ENCODE measurements around the gene PRDM15.

The PRDM15 gene

DNA sequence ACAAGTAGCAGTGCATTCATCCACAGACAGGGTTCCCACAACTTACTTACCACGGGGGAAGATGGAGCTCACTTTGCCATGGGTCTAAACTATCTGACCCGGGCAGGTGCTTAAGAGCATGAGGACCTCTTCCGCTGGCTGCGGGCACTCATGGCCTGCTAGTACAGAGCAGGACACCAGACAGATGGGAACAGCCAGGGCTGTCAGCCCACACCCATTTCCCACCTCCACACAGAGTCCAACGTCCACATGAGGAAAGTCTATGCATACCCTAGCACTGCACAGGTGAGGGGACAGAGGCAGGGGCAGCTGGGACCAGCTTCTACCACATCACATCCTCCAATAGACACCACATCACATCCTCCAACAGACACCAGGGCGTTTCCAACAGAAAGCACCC, 35.8 kb upstream of the PRDM15 start:
- Histone ChIP-seq H3K9me3 (replicated peaks; ENCODE audit: insufficient read depth, low read length) (no peaks in the 10 kb centered on the region), H3K27me3 (replicated peaks; ENCODE audit: insufficient read depth, low read length) (no peaks in the 10 kb centered on the region), H2AFZ (ENCODE audit: low read length) (no peak overlapping the region), H3K4me3 (ENCODE audit: low read length) (no peak overlapping the region), H3K79me2 (ENCODE audit: low read length) (no peaks in the 10 kb centered on the region), H3K4me2 (ENCODE audit: low read depth, low read length) (no peak overlapping the region), H3K27ac (ENCODE audit: low read length) (no peak overlapping the region), H3K36me3 (replicated peaks; ENCODE audit: insufficient read depth, low read length) (no peaks in the 10 kb centered on the region), H3K9ac (ENCODE audit: low read length) (no peak overlapping the region), H3K4me1 (ENCODE audit: low read length) (no peaks in the 10 kb centered on the region), H3F3A (ENCODE audit: insufficient read depth, low read length) (no peaks in the 10 kb centered on the region), H3K9me2 (replicated peaks; ENCODE audit: insufficient read depth, low read length) (no peaks in the 10 kb centered on the region), H4K20me1 (ENCODE audit: insufficient read depth, low read length) (no peaks in the 10 kb centered on the region)
- no peak for DNase-seq
- TF ChIP-seq EZH2phosphoT487 (IDR thresholded peaks at IDR 0.05; ENCODE audit: low read length) = no peak
- TF ChIP-seq, protein P1, sequence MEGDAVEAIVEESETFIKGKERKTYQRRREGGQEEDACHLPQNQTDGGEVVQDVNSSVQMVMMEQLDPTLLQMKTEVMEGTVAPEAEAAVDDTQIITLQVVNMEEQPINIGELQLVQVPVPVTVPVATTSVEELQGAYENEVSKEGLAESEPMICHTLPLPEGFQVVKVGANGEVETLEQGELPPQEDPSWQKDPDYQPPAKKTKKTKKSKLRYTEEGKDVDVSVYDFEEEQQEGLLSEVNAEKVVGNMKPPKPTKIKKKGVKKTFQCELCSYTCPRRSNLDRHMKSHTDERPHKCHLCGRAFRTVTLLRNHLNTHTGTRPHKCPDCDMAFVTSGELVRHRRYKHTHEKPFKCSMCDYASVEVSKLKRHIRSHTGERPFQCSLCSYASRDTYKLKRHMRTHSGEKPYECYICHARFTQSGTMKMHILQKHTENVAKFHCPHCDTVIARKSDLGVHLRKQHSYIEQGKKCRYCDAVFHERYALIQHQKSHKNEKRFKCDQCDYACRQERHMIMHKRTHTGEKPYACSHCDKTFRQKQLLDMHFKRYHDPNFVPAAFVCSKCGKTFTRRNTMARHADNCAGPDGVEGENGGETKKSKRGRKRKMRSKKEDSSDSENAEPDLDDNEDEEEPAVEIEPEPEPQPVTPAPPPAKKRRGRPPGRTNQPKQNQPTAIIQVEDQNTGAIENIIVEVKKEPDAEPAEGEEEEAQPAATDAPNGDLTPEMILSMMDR (IDR thresholded peaks at IDR 0.05; ENCODE audit: low read length) = no peak
- TF ChIP-seq EZH2 (optimal IDR thresholded peaks at IDR 0.05; ENCODE audit: low read depth, low read length) = no peak

DNA sequence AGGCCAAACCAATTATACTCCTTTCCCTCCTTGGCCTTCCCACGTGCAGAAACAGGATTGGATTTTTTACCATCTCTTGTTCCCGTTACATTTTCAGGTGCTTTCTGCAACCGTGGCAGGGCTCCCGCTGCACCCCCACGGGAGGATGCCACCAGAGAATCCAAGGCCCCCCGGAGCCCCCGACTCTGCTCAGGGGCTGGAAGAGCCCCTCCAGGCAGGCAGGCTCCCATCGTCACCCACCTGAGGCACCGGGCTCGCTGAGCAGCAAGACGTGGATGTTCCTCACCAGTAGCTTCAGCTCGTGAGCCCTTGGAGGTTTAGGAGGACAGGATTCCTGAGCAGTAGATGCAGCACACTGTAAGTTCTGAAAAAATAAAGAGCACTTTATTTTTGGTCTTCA, 35.2 kb upstream of the PRDM15 start:
- Histone ChIP-seq H3F3A (ENCODE audit: insufficient read depth, low read length) (no peaks in the 10 kb centered on the region), H3K27me3 (replicated peaks; ENCODE audit: insufficient read depth, low read length) (no peaks in the 10 kb centered on the region)

DNA sequence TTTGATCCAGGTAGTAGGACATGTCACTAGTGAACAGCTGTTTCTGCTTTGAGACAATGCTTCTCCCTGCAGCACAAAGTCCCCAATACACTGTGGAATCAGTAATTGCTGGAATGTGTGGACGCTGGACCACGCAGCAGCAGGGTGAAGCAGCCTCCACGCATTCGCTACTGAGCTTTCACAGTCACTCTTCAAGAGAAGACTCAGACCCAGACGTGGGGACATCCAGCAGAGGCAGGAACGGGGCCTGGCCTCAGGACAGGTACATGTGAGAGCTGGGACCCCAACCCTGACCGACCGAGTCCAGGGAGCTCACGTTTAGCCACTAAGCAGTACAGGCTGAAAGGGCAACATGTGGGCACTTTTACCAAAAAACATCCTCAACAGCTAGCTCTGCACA, 34.1 kb upstream of the PRDM15 start:
- no peaks in the 10 kb centered on the region for H3K9me2 ChIP-seq (replicated peaks; ENCODE audit: insufficient read depth, low read length)
- H3K27me3 ChIP-seq (replicated peaks; ENCODE audit: insufficient read depth, low read length) = no peaks in the 10 kb centered on the region
- H3K36me3 ChIP-seq (replicated peaks; ENCODE audit: insufficient read depth, low read length) = no peaks in the 10 kb centered on the region
- no peaks in the 10 kb centered on the region for H3K9me3 ChIP-seq (replicated peaks; ENCODE audit: insufficient read depth, low read length)
- H3K4me3 ChIP-seq (ENCODE audit: low read length) = no peak overlapping the region
- H3K79me2 ChIP-seq (ENCODE audit: low read length) = no peaks in the 10 kb centered on the region
- no peak overlapping the region for H3K27ac ChIP-seq (ENCODE audit: low read length)
- no peak for DNase-seq
- H3K4me1 ChIP-seq (ENCODE audit: low read length) = no peaks in the 10 kb centered on the region
- no peaks in the 10 kb centered on the region for H4K20me1 ChIP-seq (ENCODE audit: insufficient read depth, low read length)
- TF ChIP-seq, protein P1 (IDR thresholded peaks at IDR 0.05; ENCODE audit: low read length) = no peak
- TF ChIP-seq EZH2 (optimal IDR thresholded peaks at IDR 0.05; ENCODE audit: low read depth, low read length) (no peak), EZH2phosphoT487 (IDR thresholded peaks at IDR 0.05; ENCODE audit: low read length) (no peak)
- no peak overlapping the region for H3K4me2 ChIP-seq (ENCODE audit: low read depth, low read length)
- H3F3A ChIP-seq (ENCODE audit: insufficient read depth, low read length) = no peaks in the 10 kb centered on the region
- H2AFZ ChIP-seq (ENCODE audit: low read length) = no peak overlapping the region
- no peak overlapping the region for H3K9ac ChIP-seq (ENCODE audit: low read length)

More for the DNA sequence above, 35.2 kb upstream of the PRDM15 start:
- H2AFZ ChIP-seq (ENCODE audit: low read length) = no peak overlapping the region
- TF ChIP-seq EZH2 (optimal IDR thresholded peaks at IDR 0.05; ENCODE audit: low read depth, low read length) = no peak
- TF ChIP-seq, protein P1 (IDR thresholded peaks at IDR 0.05; ENCODE audit: low read length) = no peak
- TF ChIP-seq EZH2phosphoT487 (IDR thresholded peaks at IDR 0.05; ENCODE audit: low read length) = no peak
- no peaks in the 10 kb centered on the region for H3K79me2 ChIP-seq (ENCODE audit: low read length)
- no peaks in the 10 kb centered on the region for H3K4me1 ChIP-seq (ENCODE audit: low read length)
- H4K20me1 ChIP-seq (ENCODE audit: insufficient read depth, low read length) = no peaks in the 10 kb centered on the region
- H3K27ac ChIP-seq (ENCODE audit: low read length) = no peak overlapping the region
- no peaks in the 10 kb centered on the region for H3K9me3 ChIP-seq (replicated peaks; ENCODE audit: insufficient read depth, low read length)
- H3K36me3 ChIP-seq (replicated peaks; ENCODE audit: insufficient read depth, low read length) = no peaks in the 10 kb centered on the region
- DNase-seq = no peak
- H3K9ac ChIP-seq (ENCODE audit: low read length) = no peak overlapping the region
- H3K4me2 ChIP-seq (ENCODE audit: low read depth, low read length) = no peak overlapping the region
- no peak overlapping the region for H3K4me3 ChIP-seq (ENCODE audit: low read length)
- H3K9me2 ChIP-seq (replicated peaks; ENCODE audit: insufficient read depth, low read length) = no peaks in the 10 kb centered on the region
